HepG2 (cell line): ENCODE measurements around the gene PLXNA4.

ENCODE experiments used
- TAF15 ChIP-seq: fragments of 200-400 bp; formaldehyde crosslinking; IDR thresholded peaks from one replicate; pipeline ENCODE4 v1.6.1; 2018; ENCODE audit warnings: mild to moderate bottlenecking, low read depth, low read length; ENCODE audit not compliant: poor library complexity, severe bottlenecking
- TF ChIP-seq, protein P1 (sequence below): sonication (generic); formaldehyde crosslinking; IDR thresholded peaks from 2 replicates; pipeline ENCODE4 v1.8.1; 2022; ENCODE audit warnings: low read depth, mild to moderate bottlenecking, missing genetic modification reagents

DNA sequence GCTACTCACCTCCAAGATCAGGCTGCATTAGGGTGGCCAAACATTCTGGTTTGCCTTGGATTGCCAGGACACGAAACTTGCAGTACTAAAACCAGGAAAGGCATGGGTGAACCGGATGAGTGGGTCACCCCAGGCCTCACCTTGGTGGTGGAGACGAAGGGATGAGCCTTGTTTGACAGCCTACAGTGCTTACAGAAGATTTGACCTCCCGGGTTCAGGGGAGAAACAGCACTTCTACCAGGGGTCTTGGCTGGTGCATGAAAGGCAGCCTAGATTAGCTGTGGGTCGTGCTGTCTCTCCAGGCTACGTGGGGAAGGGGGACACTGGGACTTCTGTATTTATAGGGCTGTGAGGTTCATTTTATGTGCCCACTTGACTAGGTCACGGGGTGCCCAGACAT is 469.8 kb downstream of the PLXNA4 start:
- no peak for TF ChIP-seq TAF15
- TF ChIP-seq, protein P1, sequence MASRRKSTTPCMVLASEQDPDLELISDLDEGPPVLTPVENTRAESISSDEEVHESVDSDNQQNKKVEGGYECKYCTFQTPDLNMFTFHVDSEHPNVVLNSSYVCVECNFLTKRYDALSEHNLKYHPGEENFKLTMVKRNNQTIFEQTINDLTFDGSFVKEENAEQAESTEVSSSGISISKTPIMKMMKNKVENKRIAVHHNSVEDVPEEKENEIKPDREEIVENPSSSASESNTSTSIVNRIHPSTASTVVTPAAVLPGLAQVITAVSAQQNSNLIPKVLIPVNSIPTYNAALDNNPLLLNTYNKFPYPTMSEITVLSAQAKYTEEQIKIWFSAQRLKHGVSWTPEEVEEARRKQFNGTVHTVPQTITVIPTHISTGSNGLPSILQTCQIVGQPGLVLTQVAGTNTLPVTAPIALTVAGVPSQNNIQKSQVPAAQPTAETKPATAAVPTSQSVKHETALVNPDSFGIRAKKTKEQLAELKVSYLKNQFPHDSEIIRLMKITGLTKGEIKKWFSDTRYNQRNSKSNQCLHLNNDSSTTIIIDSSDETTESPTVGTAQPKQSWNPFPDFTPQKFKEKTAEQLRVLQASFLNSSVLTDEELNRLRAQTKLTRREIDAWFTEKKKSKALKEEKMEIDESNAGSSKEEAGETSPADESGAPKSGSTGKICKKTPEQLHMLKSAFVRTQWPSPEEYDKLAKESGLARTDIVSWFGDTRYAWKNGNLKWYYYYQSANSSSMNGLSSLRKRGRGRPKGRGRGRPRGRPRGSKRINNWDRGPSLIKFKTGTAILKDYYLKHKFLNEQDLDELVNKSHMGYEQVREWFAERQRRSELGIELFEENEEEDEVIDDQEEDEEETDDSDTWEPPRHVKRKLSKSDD (CRISPR knock-in tag): no peak
